ENCODE measurements around the gene FOCAD.
"Not testable (repeated sequence)": the region's sequence is repeated elsewhere in the genome, so short reads cannot be mapped to it uniquely, and the experiment has no call there.

Gene FOCAD

GRCh38 chr9:20684035-20684874, at the start of gene FOCAD:
TSS of gene FOCAD (plus strand) at chr9:20684259. CDS start at chr9:20715354, 31,095 bp downstream.
- DNase-seq (ENCODE audit: low spot score): peak; percentile 96

GRCh38 chr9:20634895-20635294, 49.2 kb upstream of the FOCAD start:
- no peak for DNase-seq (ENCODE audit: low spot score)

GRCh38 chr9:20636888-20637440, 47.1 kb upstream of the FOCAD start:
- no peak for DNase-seq (ENCODE audit: low spot score)

GRCh38 chr9:20640331-20641187, 43.5 kb upstream of the FOCAD start:
- no peak for DNase-seq (ENCODE audit: low spot score)

- no peak for DNase-seq (ENCODE audit: low spot score)
Measured at GRCh38 chr9:20642045-20642444, 42.0 kb upstream of the FOCAD start.

GRCh38 chr9:20643660-20644059, 40.4 kb upstream of the FOCAD start:
- no peak for DNase-seq (ENCODE audit: low spot score)

- DNase-seq (ENCODE audit: low spot score): no peak
Measured at GRCh38 chr9:20646656-20647055, 37.4 kb upstream of the FOCAD start.

- no peak for DNase-seq (ENCODE audit: low spot score)
Measured at GRCh38 chr9:20649381-20649780, 34.7 kb upstream of the FOCAD start.

- no peak for DNase-seq (ENCODE audit: low spot score)
Measured at GRCh38 chr9:20650313-20650712, 33.7 kb upstream of the FOCAD start.

- no peak for DNase-seq (ENCODE audit: low spot score)
Measured at GRCh38 chr9:20650750-20651299, 33.2 kb upstream of the FOCAD start.

GRCh38 chr9:20651939-20652338, 32.1 kb upstream of the FOCAD start:
- DNase-seq (ENCODE audit: low spot score): no peak

GRCh38 chr9:20658246-20658667, 25.8 kb upstream of the FOCAD start:
- not testable (repeated sequence) for DNase-seq (ENCODE audit: low spot score)

GRCh38 chr9:20658677-20659473, 25.2 kb upstream of the FOCAD start:
- DNase-seq (ENCODE audit: low spot score): no peak

GRCh38 chr9:20659474-20659967, 24.5 kb upstream of the FOCAD start:
- DNase-seq (ENCODE audit: low spot score): no peak

- no peak for DNase-seq (ENCODE audit: low spot score)
Measured at GRCh38 chr9:20662156-20662555, 21.9 kb upstream of the FOCAD start.

- DNase-seq (ENCODE audit: low spot score): no peak
Measured at GRCh38 chr9:20663133-20663532, 20.9 kb upstream of the FOCAD start.

GRCh38 chr9:20664501-20664900, 19.6 kb upstream of the FOCAD start:
- no peak for DNase-seq (ENCODE audit: low spot score)

- no peak for DNase-seq (ENCODE audit: low spot score)
Measured at GRCh38 chr9:20670395-20670794, 13.7 kb upstream of the FOCAD start.

- no peak for DNase-seq (ENCODE audit: low spot score)
Measured at GRCh38 chr9:20671635-20672034, 12.4 kb upstream of the FOCAD start.

GRCh38 chr9:20673537-20673936, 10.5 kb upstream of the FOCAD start:
- not testable (repeated sequence) for DNase-seq (ENCODE audit: low spot score)

- DNase-seq (ENCODE audit: low spot score): no peak
Measured at GRCh38 chr9:20681467-20681866, 2.6 kb upstream of the FOCAD start.
